Measurements from ENCODE around the gene PAK4.

The PAK4 gene

GRCh38 chr19:39166571-39167391 is 41.2 kb downstream of the PAK4 start:
- DNase-seq: no peak

- no peak for DNase-seq
These were observed 42.1 kb downstream of the PAK4 start for GRCh38 chr19:39167461-39168257.

GRCh38 chr19:39168258-39169142 is 42.9 kb downstream of the PAK4 start:
- no peak for DNase-seq

GRCh38 chr19:39169143-39169810 is 43.7 kb downstream of the PAK4 start:
- no peak for DNase-seq

GRCh38 chr19:39170386-39171231 is 45.0 kb downstream of the PAK4 start:
- DNase-seq: no peak

- DNase-seq: no peak
These were observed 46.2 kb downstream of the PAK4 start for GRCh38 chr19:39171479-39172465.

GRCh38 chr19:39172700-39173501 is 47.3 kb downstream of the PAK4 start:
- DNase-seq: no peak

- DNase-seq: no peak
These were observed 48.0 kb downstream of the PAK4 start for GRCh38 chr19:39173502-39173991.

GRCh38 chr19:39174142-39174541 is 48.6 kb downstream of the PAK4 start:
- DNase-seq: no peak

GRCh38 chr19:39174558-39175544 is 49.3 kb downstream of the PAK4 start:
- no peak for DNase-seq

- DNase-seq: no peak
These were observed 50.0 kb downstream of the PAK4 start for GRCh38 chr19:39175564-39175963.

GRCh38 chr19:39177110-39177699 is 51.6 kb downstream of the PAK4 start:
- no peak for DNase-seq

- no peak for DNase-seq
These were observed 52.1 kb downstream of the PAK4 start for GRCh38 chr19:39177736-39178135.

- no peak for DNase-seq
These were observed 52.9 kb downstream of the PAK4 start for GRCh38 chr19:39178296-39179006.

GRCh38 chr19:39179754-39180153 is 54.2 kb downstream of the PAK4 start:
- no peak for DNase-seq

- no peak for DNase-seq
These were observed 55.2 kb downstream of the PAK4 start for GRCh38 chr19:39180749-39181148.

Measured in T-helper 1 cell (primary cell).